ENCODE results near the gene DAPL1. TPM values are rescaled to one million over a fixed set of nuclear protein-coding genes. Genes with fewer than 3 reads are reported as not detected.
A peak's percentile ranks its signal among the peaks of the same experiment; 100 is the strongest.

Gene DAPL1
- total and polyA plus RNA-seq, 2 donors (not counting 1 experiment from before 2014, with no cell fraction given): not detected

DNA sequence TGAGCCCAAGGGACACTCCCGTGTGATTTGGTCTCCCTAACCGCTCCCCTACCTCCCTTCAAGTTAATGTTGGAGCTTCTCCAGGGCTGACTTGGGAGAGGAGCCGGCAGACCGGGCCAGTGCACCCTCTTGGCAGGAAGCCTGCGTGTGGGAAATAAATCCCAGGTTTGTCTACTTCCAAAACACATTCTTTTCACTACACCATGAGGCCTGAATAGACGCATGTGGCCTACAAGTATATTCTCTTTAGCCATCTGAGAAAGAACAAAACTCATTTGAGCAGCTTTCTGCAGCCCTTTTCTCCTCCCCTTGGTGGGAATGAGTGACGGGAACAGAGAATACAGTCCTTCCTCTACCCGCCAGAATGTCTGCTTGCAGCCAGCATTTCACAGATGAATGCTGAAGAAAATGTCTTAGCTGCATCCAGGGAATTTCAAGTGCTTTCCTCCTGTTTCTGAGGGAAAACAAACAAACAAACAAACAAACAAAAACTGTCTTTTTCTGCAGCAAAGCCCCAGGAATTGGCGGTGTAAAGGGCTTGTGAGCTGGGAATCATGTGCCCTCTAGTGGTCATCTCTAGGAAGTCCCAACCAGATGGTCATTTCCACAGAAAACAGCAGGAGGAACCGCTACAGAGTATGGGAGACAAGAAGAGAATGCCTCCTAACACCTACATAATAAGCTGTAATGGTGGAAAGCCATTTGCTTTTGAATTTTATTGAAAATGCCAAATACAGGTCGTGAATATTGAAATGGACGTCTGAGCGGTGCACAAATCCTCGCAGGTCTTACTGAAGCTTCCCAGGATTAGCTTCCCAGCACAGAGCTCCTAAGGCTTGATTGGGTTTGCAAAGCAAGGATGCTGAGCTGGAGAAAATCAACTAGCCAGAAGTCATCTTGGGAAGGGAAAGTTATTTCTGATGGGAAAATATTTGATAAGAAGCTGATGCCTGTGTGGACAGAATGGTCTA is 41.2 kb upstream of the DAPL1 start:
- peak overlapping the region in 2 of 4 experiments; percentile 42 to 56 for H3K4me3 ChIP-seq (replicated peaks in 1 of 4; ENCODE audit: control extremely low read depth in 1 of 4, insufficient read depth in 1 of 4, low read depth in 3 of 4, low read length in 4 of 4)
- no peak overlapping the region for H3K27ac ChIP-seq (ENCODE audit: insufficient read depth, low read length)
- H3K27me3 ChIP-seq (ENCODE audit: control insufficient read depth, insufficient read depth, low read length): no peaks in the 10 kb centered on the region
- H3K9ac ChIP-seq (ENCODE audit: insufficient read depth, low read length): no peak overlapping the region
- no peaks in the 10 kb centered on the region for H4K20me1 ChIP-seq (ENCODE audit: control insufficient read depth, extremely low read depth, insufficient read depth, low read length)
- H3K4me2 ChIP-seq (ENCODE audit: extremely low read depth, insufficient read depth, low read length): peak overlapping the region; percentile 59
- H2AFZ ChIP-seq (ENCODE audit: low read length): peak overlapping the region; percentile 40
- peak; percentile 54 to 79 for DNase-seq (ENCODE audit: low read depth in 2 of 2)
- H3K36me3 ChIP-seq (ENCODE audit: control insufficient read depth, insufficient read depth, low read length): no peaks in the 10 kb centered on the region
- H3K4me1 ChIP-seq (ENCODE audit: control insufficient read depth, extremely low read depth, insufficient read depth, low read length): peaks cover 2% of the 10 kb centered on the region
- TF ChIP-seq, protein P1, sequence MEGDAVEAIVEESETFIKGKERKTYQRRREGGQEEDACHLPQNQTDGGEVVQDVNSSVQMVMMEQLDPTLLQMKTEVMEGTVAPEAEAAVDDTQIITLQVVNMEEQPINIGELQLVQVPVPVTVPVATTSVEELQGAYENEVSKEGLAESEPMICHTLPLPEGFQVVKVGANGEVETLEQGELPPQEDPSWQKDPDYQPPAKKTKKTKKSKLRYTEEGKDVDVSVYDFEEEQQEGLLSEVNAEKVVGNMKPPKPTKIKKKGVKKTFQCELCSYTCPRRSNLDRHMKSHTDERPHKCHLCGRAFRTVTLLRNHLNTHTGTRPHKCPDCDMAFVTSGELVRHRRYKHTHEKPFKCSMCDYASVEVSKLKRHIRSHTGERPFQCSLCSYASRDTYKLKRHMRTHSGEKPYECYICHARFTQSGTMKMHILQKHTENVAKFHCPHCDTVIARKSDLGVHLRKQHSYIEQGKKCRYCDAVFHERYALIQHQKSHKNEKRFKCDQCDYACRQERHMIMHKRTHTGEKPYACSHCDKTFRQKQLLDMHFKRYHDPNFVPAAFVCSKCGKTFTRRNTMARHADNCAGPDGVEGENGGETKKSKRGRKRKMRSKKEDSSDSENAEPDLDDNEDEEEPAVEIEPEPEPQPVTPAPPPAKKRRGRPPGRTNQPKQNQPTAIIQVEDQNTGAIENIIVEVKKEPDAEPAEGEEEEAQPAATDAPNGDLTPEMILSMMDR (conservative IDR thresholded peaks at IDR 0.05 in 1 of 2, IDR thresholded peaks at IDR 0.05 in 1 of 2; ENCODE audit: low read depth in 1 of 2, low read length in 2 of 2): peak; percentile 89 to 99
- no peak for TF ChIP-seq EZH2 (IDR thresholded peaks at IDR 0.05; ENCODE audit: low read length, missing control alignments)
- H3K79me2 ChIP-seq (ENCODE audit: control insufficient read depth, insufficient read depth, low read length): no peaks in the 10 kb centered on the region
- H3K9me3 ChIP-seq (ENCODE audit: control insufficient read depth, insufficient read depth, low read depth, low read length): no peaks in the 10 kb centered on the region

DNA sequence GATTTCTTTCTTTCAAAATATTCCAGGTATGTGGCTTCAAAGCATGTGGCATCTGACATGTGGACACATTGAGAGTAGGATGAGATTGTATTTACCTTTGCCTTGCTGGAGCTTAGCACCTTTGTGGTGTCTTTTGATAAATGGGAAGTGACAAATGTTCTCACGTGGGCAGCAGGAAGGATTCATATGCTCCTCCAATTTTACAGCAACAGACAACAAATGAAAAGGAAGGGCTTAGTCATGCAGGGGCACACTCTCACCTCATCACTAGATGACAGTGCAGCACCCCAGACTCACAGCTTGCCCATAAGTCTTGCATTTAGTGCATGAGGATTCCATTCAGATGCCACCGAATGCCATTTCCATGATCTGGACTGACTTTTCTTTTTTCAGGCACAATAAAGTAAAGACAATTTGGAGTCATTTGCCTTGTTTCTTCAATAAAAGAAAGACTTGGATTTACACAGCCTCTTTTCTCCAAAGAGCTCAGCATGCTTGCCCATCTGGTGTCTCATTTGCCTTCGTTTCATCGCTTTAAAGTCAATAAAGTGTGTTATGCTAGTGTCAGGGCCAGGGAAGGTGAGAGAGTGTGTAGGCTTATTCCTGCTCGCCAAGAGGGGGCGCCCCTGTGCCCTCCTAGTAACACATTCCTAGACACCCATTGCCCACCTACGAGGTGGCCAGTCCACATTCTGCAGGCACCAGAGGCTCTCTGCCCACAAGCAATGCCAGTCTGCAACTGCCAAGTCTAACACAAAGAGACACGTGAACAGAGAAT is 39.6 kb upstream of the DAPL1 start:
- no peaks in the 10 kb centered on the region for H3K79me2 ChIP-seq (ENCODE audit: control insufficient read depth, insufficient read depth, low read length)
- no peaks in the 10 kb centered on the region for H3K27me3 ChIP-seq (ENCODE audit: control insufficient read depth, insufficient read depth, low read length)
- H4K20me1 ChIP-seq (ENCODE audit: control insufficient read depth, extremely low read depth, insufficient read depth, low read length): no peaks in the 10 kb centered on the region
- H3K4me2 ChIP-seq (ENCODE audit: extremely low read depth, insufficient read depth, low read length): no peak overlapping the region
- no peak overlapping the region for H3K27ac ChIP-seq (ENCODE audit: insufficient read depth, low read length)
- DNase-seq (ENCODE audit: low read depth in 2 of 2): no peak
- no peak overlapping the region for H2AFZ ChIP-seq (ENCODE audit: low read length)
- TF ChIP-seq, protein P1 (conservative IDR thresholded peaks at IDR 0.05 in 1 of 2, IDR thresholded peaks at IDR 0.05 in 1 of 2; ENCODE audit: low read depth in 1 of 2, low read length in 2 of 2): peak; percentile 19 to 28
- no peak for TF ChIP-seq EZH2 (IDR thresholded peaks at IDR 0.05; ENCODE audit: low read length, missing control alignments)
- H3K36me3 ChIP-seq (ENCODE audit: control insufficient read depth, insufficient read depth, low read length): no peaks in the 10 kb centered on the region
- H3K9ac ChIP-seq (ENCODE audit: insufficient read depth, low read length): no peak overlapping the region
- H3K4me1 ChIP-seq (ENCODE audit: control insufficient read depth, extremely low read depth, insufficient read depth, low read length): peaks cover 2% of the 10 kb centered on the region
- no peaks in the 10 kb centered on the region for H3K9me3 ChIP-seq (ENCODE audit: control insufficient read depth, insufficient read depth, low read depth, low read length)
- no peak overlapping the region for H3K4me3 ChIP-seq (replicated peaks in 1 of 4; ENCODE audit: control extremely low read depth in 1 of 4, insufficient read depth in 1 of 4, low read depth in 3 of 4, low read length in 4 of 4)

- TF ChIP-seq, protein P1 (conservative IDR thresholded peaks at IDR 0.05 in 1 of 2, IDR thresholded peaks at IDR 0.05 in 1 of 2; ENCODE audit: low read depth in 1 of 2, low read length in 2 of 2): no peak
- TF ChIP-seq EZH2 (IDR thresholded peaks at IDR 0.05; ENCODE audit: low read length, missing control alignments): no peak
- H3K9ac ChIP-seq (ENCODE audit: insufficient read depth, low read length): no peak overlapping the region
- peaks cover 2% of the 10 kb centered on the region for H3K4me1 ChIP-seq (ENCODE audit: control insufficient read depth, extremely low read depth, insufficient read depth, low read length)
- no peak for DNase-seq (ENCODE audit: low read depth in 2 of 2)
- no peaks in the 10 kb centered on the region for H3K27me3 ChIP-seq (ENCODE audit: control insufficient read depth, insufficient read depth, low read length)
- H3K36me3 ChIP-seq (ENCODE audit: control insufficient read depth, insufficient read depth, low read length): no peaks in the 10 kb centered on the region
- H3K79me2 ChIP-seq (ENCODE audit: control insufficient read depth, insufficient read depth, low read length): no peaks in the 10 kb centered on the region
- H3K4me2 ChIP-seq (ENCODE audit: extremely low read depth, insufficient read depth, low read length): no peak overlapping the region
- H3K27ac ChIP-seq (ENCODE audit: insufficient read depth, low read length): no peak overlapping the region
- no peaks in the 10 kb centered on the region for H3K9me3 ChIP-seq (ENCODE audit: control insufficient read depth, insufficient read depth, low read depth, low read length)
- no peak overlapping the region for H2AFZ ChIP-seq (ENCODE audit: low read length)
- no peaks in the 10 kb centered on the region for H4K20me1 ChIP-seq (ENCODE audit: control insufficient read depth, extremely low read depth, insufficient read depth, low read length)
- no peak overlapping the region for H3K4me3 ChIP-seq (replicated peaks in 1 of 4; ENCODE audit: control extremely low read depth in 1 of 4, insufficient read depth in 1 of 4, low read depth in 3 of 4, low read length in 4 of 4)
These were observed 38.8 kb upstream of the DAPL1 start for GRCh38 chr2:158756331-158756730.

Data from fibroblast of lung (primary cell).